ENCODE results near the gene TMEM247.

Gene TMEM247

DNA sequence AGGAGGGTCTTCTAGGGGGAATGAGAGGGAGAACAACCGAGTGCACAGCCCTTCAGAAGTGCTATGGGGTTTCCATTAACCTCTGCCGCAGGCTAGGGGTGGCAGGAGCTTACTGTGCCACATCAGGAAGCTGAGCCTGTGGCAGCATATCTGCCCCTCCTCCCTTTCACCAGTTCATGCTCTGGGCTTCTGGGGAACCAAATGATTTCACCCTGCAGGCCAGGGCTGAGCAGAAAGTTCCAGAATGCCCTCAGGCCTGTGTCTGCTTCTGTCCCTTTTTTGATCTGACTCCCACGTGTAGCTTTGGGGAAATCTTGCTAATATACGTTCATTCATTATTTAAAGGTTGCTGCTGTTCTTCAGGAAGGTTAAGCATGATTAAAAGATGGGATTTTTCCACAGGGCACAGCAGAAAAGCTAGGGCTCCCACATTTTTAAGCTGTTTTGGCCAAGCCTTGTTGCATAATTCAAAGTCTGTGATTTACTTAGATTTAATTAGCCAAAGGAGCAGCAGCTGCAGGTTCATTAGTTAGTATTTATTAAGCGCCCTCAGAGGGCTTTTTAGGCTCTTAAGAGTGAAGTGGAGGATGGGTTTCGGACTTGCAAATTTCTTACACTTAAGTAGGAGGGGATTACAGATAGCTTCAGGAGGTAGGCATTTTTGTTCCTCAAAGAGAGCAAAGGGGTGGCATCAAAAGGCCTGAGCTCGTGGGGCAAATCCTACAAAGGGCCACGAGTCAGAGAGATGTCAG is 10.2 kb downstream of the TMEM247 start:
- no peak for DNase-seq (ENCODE audit: low spot score)

GRCh38 chr2:46490521-46491141 is 11.3 kb downstream of the TMEM247 start:
- no peak for DNase-seq (ENCODE audit: low spot score)

DNA sequence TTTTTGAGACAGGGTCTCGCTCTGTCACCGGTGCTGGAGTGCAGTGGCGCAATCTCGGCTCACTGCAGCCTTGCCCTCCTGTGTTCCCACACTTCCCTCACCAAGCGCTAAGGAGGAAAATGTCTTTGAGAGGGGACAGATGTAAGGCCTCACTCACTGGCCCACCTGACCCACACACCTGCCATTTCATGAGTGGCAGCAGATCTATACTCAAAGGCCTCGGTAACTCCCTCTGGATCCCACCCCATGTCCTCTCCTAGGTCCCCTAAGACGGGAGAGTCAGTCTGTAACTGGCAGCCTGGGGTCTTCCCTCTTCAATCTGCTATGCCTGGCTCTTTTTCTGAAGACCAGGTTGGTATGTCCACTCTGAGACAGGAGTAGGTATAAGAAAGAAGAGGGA is 12.9 kb downstream of the TMEM247 start:
- no peak for DNase-seq (ENCODE audit: low spot score)

DNA sequence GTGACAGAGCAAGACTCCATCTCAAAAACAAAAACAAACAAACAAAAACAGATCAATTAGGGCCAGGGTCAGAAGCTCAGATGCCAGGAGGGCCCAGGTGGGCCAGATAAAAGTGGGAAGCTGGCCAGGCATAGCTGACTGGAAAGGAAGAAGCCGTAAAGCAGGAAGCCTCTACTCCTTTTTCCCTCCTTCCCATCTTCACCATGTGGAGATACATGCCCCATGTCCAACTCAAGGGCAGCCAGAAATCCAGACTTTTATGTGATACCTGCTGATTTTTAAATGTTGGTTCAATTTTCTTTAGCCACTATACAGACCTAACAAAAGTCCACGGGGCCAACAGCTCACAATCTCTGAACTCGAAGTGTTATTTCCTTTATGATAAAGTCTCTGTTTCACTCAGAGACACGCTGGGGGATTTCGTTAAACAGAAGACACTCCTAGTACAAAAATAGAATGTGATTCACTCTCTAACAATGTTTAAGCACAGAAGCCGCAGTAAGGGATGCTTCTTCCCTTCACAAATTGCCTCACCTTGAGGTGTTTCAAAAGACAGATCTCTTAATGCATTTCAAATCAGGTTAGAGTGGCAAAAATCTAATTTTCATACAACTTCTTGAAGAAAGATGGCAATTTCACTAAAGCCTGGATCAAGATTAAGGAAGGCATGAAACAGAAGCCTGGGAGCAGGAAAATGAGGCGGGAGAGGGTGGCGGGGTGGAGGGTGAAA is 14.0 kb downstream of the TMEM247 start:
- no peak for DNase-seq (ENCODE audit: low spot score)

GRCh38 chr2:46493971-46494250 is 14.5 kb downstream of the TMEM247 start:
- no peak for DNase-seq (ENCODE audit: low spot score)

GRCh38 chr2:46494596-46494995 is 15.2 kb downstream of the TMEM247 start:
- no peak for DNase-seq (ENCODE audit: low spot score)

DNA sequence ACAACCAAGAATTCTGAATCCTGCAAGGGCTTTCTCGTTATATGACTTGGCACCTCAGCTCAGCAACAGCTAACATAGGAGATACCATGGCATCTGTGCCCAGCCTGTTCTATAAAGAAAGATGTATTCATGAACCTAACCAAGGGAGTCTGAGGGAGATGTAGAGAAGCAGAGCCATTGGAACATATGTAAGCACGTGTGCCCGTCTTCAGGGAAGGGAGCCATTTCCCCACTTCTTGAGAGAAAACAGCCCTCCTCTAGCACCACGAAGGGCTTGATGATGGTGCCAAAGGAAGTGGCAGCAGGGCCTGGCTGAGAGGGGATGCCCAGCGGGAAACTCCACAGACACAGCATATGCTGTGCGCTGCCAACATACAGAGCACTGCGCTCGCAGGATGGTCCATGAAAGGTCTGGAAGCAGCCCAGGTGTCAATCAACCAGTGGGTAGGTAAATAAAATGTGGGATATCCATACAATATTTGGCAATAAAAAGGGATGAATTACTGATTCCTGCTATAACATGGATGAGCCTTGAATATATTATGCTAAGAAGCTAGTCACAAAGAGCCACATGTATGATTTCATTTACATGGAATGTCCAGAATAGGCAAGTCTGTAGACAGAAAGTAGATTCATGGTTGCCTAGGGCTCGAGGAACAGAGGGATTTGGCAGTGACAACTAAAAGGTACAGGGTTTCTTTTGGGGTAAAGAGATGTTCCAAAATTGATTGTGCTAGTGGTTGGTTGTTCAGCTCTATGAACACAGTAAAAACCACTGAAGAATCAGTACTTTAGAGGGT is 16.1 kb downstream of the TMEM247 start:
- DNase-seq (ENCODE audit: low spot score): no peak

- DNase-seq (ENCODE audit: low spot score): no peak
Measured at GRCh38 chr2:46497766-46498165, 18.4 kb downstream of the TMEM247 start.

GRCh38 chr2:46498681-46499080 is 19.3 kb downstream of the TMEM247 start:
- DNase-seq (ENCODE audit: low spot score): no peak

GRCh38 chr2:46499392-46499785 is 20.0 kb downstream of the TMEM247 start:
- no peak for DNase-seq (ENCODE audit: low spot score)

DNA sequence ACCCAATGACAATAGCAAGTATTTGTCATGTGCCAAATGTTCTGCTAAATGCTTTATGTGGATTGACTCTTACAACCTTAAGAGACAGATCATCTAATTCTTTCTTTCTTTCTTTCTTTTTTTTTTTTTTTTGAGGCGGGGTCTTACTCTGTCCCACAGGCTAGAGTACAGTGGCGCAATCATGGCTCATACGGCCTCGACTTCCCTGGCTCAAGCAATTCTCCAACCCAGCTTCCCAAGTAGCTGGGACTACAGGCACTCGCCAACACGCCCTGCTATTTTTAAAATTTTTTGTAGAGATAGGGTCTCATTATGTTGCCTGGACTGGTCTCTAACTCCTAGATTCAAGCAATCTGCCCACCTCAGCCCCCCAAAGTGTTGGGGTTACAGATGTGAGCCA is 21.4 kb downstream of the TMEM247 start:
- no peak for DNase-seq (ENCODE audit: low spot score)

- DNase-seq (ENCODE audit: low spot score): no peak
Measured at GRCh38 chr2:46502291-46502885, 23.0 kb downstream of the TMEM247 start.

GRCh38 chr2:46503686-46504085 is 24.3 kb downstream of the TMEM247 start:
- no peak for DNase-seq (ENCODE audit: low spot score)

GRCh38 chr2:46504221-46504620 is 24.9 kb downstream of the TMEM247 start:
- DNase-seq (ENCODE audit: low spot score): no peak

GRCh38 chr2:46504685-46505471 is 25.5 kb downstream of the TMEM247 start:
- DNase-seq (ENCODE audit: low spot score): no peak

DNA sequence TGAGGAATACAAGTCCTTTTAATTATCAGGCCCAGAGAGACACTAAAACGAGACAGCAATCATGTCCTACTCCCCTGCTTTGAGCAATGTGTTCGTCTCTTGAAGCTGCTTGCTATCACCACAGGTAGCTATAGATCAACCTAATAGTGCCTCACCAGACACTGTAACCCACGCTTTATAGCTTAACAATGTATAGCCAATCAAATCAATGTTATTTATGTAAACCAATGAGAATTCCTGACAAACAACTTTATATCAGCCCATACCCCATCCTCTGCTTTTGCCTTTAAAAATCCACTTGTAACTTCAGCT is 26.1 kb downstream of the TMEM247 start:
- no peak for DNase-seq (ENCODE audit: low spot score)

DNA sequence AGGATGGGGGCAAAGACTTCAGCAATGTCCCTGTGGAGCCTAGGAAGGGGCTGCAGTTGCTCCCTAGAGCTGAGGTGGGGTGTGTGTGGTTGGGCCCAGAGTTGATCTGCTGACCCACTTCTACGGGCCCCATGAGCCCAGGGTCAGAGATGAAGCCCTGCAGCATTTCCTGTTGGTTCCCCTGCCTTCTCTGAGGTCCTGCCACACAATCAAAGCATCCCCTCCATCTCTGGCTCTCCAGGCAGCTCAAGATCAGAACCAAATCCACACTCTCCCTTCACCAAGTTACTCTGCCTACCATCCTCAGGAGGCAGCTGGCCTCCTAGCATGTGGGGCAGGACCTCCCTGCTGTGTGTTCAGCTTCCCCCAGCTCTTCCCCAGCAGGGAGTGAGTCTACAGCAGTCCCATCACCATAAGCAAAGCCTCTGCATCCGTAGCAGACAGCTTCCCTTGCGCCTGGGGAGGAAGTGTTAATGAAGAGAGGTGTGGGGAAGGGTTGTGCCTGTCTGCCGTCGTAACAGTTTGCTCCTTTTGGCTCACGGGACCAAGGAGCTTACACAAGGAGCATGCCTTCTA is 26.9 kb downstream of the TMEM247 start:
- no peak for DNase-seq (ENCODE audit: low spot score)

DNA sequence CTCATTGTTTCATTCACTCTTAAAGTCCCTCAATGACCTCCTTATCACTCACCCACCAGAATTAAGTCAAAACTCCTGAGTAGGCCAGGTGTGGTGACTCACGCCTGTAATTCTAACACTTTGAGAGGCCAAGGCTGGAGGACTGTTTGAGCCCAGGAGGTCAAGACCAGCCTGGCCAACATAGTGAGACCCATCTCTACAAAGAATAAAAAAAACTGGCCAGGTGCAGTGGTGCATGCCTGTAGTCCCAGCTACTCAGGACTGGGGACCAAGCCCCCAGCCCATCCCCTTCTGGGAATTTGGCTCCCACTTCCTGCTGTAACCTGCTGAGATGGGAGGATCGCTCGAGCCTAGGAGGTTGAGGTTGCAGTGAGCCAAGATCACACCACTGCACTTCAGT is 28.9 kb downstream of the TMEM247 start:
- DNase-seq (ENCODE audit: low spot score): no peak

DNA sequence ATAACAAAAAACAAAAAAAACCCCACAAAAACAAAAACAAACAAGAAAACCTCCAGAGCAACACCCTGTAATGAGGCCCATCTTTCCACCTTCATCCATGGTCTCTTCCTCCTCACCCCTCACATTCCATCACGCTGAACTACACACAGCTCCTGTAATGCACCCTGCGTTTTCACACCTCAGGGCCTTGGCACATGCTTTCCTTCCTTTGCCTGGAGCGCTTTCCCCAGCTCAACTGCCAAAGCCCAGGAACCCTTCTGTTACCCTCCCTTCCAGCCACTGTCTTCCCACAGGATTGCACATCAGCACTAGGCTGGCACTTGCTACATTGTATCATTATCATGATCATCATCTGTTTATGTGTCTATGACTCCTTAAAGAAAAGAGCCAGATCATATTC is 29.4 kb downstream of the TMEM247 start:
- DNase-seq (ENCODE audit: low spot score): no peak

DNA sequence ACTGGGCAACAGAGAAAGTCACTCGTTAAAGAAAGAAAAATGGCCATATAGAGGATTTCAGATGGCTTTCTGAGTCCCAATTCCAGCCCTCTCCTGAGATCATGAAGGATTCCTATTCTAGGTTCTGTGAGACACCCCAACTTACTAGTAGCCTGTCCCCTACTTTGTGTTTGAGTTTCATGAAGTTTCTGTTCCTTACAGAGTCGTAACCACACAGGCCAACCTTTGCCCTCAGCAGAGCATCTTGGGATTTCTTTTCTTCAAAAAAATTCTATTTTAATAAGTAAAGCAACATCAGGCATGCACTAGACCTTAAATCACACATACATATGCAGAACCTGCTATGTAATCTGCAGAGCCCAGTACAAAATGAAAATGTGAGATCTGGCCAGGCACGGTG is 30.4 kb downstream of the TMEM247 start:
- no peak for DNase-seq (ENCODE audit: low spot score)

DNA sequence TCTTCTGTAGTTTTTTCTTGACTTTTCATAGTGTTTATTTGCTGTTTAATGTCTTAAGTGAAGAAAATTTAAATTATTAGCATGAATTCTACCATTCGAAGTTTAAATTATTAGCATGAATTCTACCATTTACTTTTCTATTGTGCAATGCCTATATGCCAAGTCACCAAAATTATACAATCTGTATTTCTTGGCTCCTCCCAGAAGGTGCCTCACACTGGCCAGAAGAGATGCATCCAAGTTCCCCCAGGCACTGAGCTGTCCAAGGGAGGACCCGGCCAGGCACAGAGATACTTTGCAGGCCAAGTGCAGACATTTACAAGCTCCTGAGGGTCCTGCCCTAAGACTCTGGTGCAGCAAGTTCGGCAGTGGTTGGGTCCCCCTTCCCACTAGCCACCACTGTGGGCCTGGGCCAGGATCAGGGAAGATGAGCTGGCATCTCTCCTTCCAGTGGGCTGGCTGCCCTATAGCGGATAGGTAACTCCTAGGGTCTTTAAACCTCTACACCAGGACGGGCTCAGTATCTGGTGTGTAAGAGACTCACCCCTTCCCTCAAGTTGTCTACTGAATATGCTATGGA is 31.3 kb downstream of the TMEM247 start:
- DNase-seq (ENCODE audit: low spot score): no peak
